ENCODE data around the gene LCTL. TPM values are rescaled to one million over a fixed set of nuclear protein-coding genes. Genes with fewer than 3 reads are reported as not detected.
A peak's percentile ranks its signal among the peaks of the same experiment; 100 is the strongest.

LCTL gene
- total RNA-seq, 1 donor from 2014 or later = not detected

DNA sequence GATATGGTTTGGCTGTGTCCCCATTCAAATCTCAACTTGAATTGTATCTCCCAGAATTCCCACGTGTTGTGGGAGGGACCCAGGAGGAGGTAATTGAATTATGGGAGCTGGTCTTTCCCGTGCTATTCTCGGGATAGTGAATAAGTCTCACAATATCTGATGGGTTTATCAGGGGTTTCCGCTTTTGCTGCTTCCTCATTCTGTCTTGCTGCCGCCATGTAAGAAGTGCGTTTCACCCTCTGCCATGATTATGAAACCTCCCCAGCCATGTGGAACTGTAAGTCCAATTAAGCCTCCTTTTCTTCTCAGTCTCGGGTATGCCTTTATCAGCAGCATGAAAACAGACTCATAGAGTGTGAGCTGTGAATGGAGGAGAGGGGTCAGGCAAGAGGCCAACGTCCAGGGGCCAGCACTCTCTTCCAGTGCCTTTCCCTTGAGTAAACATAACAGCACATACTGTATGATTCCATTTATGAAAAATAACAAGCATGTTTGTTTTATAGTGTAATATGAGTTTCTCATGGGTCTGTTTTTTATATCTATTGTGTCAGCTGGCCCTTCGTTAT, 16.3 kb upstream of the LCTL start:
- peaks cover 4% of the 10 kb centered on the region for H3K27me3 ChIP-seq (ENCODE audit: control insufficient read depth, insufficient read depth, low read length)
- no peak for DNase-seq (ENCODE audit: low read depth)
- no peaks in the 10 kb centered on the region for H3K36me3 ChIP-seq (ENCODE audit: control insufficient read depth, insufficient read depth, low read length)
- H3K4me3 ChIP-seq (ENCODE audit: low read depth, low read length) = no peak overlapping the region
- TF ChIP-seq, protein P1, sequence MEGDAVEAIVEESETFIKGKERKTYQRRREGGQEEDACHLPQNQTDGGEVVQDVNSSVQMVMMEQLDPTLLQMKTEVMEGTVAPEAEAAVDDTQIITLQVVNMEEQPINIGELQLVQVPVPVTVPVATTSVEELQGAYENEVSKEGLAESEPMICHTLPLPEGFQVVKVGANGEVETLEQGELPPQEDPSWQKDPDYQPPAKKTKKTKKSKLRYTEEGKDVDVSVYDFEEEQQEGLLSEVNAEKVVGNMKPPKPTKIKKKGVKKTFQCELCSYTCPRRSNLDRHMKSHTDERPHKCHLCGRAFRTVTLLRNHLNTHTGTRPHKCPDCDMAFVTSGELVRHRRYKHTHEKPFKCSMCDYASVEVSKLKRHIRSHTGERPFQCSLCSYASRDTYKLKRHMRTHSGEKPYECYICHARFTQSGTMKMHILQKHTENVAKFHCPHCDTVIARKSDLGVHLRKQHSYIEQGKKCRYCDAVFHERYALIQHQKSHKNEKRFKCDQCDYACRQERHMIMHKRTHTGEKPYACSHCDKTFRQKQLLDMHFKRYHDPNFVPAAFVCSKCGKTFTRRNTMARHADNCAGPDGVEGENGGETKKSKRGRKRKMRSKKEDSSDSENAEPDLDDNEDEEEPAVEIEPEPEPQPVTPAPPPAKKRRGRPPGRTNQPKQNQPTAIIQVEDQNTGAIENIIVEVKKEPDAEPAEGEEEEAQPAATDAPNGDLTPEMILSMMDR (IDR thresholded peaks at IDR 0.05; ENCODE audit: insufficient read depth, low read length, poor library complexity, severe bottlenecking) = no peak

DNA sequence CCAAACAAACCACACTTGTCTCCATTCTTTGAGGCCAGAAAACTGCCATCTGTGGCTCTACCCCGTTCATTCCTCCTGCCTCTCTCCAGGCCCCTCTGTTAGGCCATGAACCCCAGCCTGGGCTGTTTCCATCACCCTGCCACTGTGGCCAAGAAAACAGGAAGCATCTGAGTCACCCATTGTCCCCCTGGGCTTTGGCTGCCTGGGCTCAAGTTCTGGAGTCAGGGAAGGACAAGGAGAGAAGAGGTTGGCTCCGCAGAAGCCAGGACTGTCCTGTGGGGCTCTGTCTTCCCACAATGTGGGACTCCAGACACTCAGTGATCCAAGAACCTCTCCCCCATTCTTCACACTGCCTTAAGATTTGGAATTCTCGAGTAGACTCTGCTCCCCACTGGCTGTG, 14.8 kb upstream of the LCTL start:
- TF ChIP-seq, protein P1 (IDR thresholded peaks at IDR 0.05; ENCODE audit: insufficient read depth, low read length, poor library complexity, severe bottlenecking) = no peak
- no peak overlapping the region for H3K4me3 ChIP-seq (ENCODE audit: low read depth, low read length)
- DNase-seq (ENCODE audit: low read depth) = no peak
- H3K36me3 ChIP-seq (ENCODE audit: control insufficient read depth, insufficient read depth, low read length) = no peaks in the 10 kb centered on the region
- no peaks in the 10 kb centered on the region for H3K27me3 ChIP-seq (ENCODE audit: control insufficient read depth, insufficient read depth, low read length)

DNA sequence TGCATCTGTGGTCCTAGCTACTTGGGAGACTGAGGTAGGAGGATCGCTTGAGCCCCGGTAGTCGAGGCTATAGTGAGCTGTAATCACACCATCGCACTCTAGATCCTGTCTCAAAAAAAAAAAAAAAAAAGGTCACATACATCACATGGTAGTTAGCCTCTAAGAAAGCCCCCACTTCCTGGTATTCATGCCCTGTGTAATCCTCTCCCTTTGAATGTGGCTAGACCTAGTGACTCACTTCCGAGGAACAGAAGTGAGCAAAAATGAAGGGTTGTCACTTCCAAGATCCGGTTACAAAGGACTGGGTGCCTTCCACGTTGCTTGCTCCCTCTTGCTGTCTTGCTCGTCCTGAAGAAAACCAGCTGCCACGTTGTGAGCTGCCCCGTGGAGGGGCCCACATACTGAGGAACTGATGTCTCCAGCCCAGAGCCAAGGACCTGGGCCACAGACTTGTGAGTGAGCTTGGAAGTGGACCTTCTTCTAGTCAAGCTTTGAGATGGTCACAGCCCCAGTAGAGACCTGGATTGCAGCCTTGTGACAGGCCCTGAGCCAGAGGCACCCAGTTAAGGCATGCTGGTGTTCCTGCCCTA, 12.6 kb upstream of the LCTL start:
- peak; percentile 16 for DNase-seq (ENCODE audit: low read depth)
- Histone ChIP-seq H3K27me3 (ENCODE audit: control insufficient read depth, insufficient read depth, low read length) (no peaks in the 10 kb centered on the region), H3K4me3 (ENCODE audit: low read depth, low read length) (no peak overlapping the region), H3K36me3 (ENCODE audit: control insufficient read depth, insufficient read depth, low read length) (no peaks in the 10 kb centered on the region)
- TF ChIP-seq, protein P1 (IDR thresholded peaks at IDR 0.05; ENCODE audit: insufficient read depth, low read length, poor library complexity, severe bottlenecking) = no peak

DNA sequence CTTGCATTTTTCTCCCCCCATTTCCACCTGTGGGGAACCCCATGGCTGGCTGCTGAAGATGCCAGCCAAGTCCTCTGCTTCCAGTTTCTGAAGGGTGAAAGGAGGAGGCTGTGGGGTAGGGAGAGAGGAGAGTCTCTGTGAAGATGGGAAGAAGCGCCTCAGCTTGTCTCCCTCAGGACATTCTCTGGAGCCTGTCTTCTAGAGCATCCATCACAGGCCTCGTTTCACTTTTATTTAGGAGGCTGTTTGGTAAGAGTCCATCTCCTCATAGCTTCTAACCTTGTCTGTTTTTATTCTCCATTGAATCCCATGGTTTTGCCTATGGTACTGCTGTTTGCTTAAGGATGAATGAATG, 8.8 kb upstream of the LCTL start:
- no peak for DNase-seq (ENCODE audit: low read depth)
- Histone ChIP-seq H3K4me3 (ENCODE audit: low read depth, low read length) (no peak overlapping the region), H3K36me3 (ENCODE audit: control insufficient read depth, insufficient read depth, low read length) (no peaks in the 10 kb centered on the region), H3K27me3 (ENCODE audit: control insufficient read depth, insufficient read depth, low read length) (no peaks in the 10 kb centered on the region)
- TF ChIP-seq, protein P1 (IDR thresholded peaks at IDR 0.05; ENCODE audit: insufficient read depth, low read length, poor library complexity, severe bottlenecking) = no peak

DNA sequence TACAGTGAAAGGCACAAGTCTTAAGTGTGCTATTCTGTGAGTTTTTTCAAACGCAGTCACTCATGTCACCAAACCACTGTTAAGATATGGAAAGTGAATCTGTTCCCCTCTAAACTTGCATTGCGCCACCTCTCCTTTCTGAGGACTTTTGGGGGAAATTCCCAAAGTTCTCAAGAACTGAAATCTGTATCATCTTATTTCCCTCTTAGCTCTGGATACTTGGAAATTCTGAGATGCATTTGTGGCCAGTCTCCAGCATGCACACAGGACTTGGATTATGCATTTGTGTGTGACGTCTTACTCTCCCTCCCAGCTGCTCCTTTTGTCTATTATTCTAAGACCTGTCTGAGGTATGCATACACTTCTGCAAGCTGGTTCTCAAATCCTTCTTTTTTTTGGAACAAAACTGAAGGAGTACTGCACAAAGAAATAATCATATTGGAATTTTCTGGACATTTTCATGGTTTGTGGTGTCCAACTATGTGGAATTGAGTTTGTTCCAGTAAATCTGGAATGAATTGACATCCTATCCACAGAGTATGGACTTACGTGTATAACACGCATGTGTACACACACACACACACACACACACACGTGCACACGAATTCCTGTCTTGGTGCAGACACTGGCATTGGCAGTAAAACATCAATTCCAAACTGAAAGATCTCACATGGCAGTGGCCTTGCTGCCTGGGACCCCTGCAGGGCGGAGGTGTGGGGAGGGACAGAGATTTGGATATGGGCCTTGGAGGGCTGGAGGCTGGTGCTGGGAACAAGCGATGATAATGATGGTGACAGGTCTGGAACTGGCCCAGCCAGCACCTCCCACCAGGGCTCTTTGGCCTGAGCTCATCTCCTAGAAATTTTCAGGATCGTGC, 8.2 kb upstream of the LCTL start:
- Histone ChIP-seq H3K27me3 (ENCODE audit: control insufficient read depth, insufficient read depth, low read length) (no peaks in the 10 kb centered on the region), H3K4me3 (ENCODE audit: low read depth, low read length) (no peak overlapping the region), H3K36me3 (ENCODE audit: control insufficient read depth, insufficient read depth, low read length) (no peaks in the 10 kb centered on the region)
- TF ChIP-seq, protein P1 (IDR thresholded peaks at IDR 0.05; ENCODE audit: insufficient read depth, low read length, poor library complexity, severe bottlenecking) = no peak
- no peak for DNase-seq (ENCODE audit: low read depth)

Measured in kidney epithelial cell (primary cell).